GM12801 (cell line): ENCODE results near the gene PLEKHA3.

Experiments used
- TF ChIP-seq, protein P1 (sequence below): IDR thresholded peaks from one replicate; pipeline ENCODE4 v1.5.1; 2011; ENCODE audit warnings: control low read depth; ENCODE audit not compliant: insufficient read length; ENCODE audit errors: extremely low read depth

Gene PLEKHA3

DNA sequence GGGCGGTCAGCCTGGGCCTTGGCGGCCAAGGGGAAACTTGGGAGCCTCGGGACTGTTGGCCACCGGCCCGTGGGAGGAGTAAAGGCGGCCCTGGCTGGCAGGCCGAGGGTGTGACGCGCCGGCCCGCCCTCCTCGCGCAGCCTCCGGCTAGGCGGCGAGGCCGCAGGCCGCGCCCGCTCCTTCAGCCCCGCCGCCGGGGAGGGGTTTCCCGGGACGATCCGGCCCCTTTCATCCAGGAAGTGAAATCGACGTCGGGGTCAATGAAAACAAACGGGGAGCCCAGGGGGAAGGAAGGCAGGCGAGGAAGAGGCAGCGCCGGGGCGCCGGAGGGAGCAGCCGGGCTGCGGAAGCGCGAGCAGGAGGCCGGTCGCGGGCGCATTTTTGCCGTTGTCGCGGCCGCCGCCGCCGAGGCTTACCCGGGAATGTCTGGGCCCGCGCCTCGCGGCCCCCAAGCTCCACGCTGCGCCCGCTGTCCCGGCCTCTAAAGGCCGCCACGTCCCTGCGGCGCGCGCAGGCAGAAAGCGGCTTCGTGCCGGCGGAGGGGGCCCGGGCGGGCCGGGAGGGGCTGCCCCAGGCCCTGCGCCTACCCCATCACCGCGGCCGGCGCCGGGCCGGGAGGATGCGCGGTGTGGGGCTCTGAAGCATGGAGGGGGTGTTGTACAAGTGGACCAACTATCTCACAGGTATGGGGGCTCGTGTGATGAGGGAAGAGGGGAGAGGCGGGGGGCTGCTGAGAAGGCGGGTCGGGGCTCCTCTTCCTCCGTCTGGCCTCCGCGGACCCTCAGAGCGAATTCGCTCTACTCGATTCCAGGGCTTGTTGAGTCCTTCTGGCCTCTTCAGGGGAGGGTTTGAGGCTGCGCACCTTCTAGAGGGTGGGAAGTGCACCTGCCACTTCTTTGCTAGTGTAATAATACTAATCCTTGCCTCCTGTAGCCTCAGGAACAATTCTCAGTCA, at the start of gene PLEKHA3:
Gene PLEKHA3, plus strand, starts transcription at position 231 of the 955 bp plus-strand sequence. Its CDS starts 413 bp downstream, at position 644.
- TF ChIP-seq, protein P1, sequence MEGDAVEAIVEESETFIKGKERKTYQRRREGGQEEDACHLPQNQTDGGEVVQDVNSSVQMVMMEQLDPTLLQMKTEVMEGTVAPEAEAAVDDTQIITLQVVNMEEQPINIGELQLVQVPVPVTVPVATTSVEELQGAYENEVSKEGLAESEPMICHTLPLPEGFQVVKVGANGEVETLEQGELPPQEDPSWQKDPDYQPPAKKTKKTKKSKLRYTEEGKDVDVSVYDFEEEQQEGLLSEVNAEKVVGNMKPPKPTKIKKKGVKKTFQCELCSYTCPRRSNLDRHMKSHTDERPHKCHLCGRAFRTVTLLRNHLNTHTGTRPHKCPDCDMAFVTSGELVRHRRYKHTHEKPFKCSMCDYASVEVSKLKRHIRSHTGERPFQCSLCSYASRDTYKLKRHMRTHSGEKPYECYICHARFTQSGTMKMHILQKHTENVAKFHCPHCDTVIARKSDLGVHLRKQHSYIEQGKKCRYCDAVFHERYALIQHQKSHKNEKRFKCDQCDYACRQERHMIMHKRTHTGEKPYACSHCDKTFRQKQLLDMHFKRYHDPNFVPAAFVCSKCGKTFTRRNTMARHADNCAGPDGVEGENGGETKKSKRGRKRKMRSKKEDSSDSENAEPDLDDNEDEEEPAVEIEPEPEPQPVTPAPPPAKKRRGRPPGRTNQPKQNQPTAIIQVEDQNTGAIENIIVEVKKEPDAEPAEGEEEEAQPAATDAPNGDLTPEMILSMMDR: no peak

DNA sequence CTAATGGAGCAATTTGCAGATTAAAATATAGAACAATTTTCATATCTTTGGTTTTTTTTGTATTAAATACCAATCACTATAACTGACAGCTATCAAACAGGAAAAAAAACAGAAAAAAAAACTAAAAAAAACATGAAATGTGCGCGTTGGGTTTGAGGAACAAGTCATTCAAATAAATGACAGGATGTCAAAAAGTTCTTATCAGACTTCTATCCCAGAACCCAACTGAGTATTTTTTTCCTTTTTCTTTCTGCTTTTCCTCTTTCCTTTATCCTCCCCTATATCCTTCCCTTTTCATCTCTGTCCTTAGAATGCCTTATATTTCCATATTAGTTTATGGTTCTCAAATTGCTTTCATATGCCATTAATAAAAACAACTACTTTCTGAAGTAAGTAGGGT, 43.6 kb upstream of the PLEKHA3 start:
- TF ChIP-seq, protein P1: no peak

DNA sequence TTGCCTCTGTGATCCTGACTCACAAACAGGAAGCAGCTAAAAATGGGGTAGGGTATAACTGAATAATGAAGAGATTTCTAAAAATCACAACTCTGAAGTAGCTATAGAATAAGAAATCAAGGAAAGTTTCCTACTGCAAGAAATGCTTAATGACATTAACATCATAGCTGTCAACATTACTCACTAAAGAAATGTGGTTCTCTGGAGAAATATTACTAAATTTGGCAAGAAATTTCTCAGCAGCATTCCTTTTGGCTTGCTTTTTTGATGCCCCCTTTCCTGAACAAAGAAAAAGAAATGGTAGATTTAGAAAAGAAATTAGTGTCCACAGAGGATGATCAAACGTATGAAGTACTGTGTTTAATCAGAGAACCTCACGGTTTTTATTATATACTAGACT, 38.8 kb upstream of the PLEKHA3 start:
- TF ChIP-seq, protein P1: no peak

DNA sequence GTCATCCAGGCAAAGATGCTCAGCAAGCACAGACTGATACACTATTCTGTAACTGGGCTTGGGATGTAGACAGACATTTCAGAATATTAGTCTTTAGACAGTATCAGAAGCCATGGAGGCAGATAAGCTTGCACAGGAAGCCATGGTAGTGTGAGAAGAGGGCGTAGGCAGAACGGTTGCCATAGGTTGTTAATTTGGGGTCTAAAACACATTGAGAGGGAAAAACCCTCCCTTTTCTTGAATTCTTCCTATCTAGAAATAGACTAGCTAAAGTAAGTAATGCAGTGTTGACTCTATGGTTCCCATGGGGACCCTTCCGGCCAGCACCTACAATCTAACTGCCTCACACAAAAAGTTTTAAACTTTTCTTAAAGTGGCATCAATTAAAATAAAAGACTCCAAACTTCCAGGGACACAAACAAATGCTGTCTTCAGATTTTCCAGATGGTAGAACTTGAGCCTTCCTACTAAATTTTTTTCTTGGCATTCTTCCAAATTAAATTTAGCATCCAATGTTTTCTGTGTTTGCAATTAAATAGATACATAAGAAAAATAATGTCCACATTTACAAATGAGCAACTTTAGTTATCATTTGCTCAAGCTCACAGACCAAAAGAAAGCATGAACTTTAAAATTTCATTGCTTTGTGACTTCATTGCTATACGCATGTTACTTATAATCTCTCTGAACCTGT, 31.1 kb upstream of the PLEKHA3 start:
- TF ChIP-seq, protein P1: no peak

DNA sequence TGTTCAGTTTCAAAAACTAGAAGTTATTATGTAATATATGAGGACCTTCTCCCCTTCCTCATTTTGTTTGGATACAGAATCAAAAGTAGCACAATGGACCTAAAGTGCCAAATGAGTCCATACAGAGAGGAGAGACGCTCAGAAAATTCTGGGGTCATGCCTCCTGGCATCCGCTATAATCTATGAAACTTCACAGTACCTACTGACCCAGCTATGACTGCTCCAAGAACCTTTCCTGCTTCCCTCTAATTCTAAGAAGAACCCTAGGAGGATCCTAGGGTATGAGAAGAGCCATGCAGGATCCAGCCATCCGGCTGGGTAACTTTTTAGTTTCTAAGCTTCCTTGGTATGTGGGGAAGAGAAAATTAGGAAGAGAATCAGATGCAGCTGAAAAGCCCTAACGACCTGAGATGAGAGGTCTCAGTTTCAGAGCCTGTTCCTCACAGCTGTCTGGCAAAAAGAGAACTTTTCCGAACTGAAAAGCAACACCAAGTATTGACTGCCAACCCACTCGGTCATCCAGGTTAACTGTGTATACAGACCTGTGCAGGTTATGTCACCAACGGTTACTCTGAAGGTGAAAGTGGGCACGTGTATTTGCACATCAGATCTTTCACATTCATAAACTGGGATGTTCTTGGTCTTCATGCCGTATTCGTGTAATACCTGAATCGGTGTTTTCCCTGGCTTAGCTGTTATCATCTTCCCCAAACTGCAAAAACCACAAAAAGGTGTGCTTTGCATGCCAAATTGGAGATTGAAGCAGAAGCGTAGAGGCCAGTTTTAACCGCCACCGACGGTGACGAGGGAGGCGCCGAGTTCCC, 30.3 kb upstream of the PLEKHA3 start:
- TF ChIP-seq, protein P1: no peak

DNA sequence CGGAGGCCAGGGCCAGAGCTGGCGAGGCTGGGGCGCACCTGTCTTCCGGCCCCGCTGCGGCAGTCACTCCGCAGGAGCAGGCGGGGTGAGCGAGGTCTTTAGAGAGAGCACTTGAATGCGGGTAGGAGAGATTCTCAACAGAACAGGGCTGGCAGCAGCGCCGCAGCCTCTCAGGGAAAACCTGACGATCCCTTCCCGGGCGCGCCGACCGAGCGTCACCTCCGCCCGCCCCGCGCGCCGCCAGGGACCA, 29.8 kb upstream of the PLEKHA3 start:
- TF ChIP-seq, protein P1: no peak
